H1 (cell line): Measurements from ENCODE around the gene CELF2. TPM values are rescaled to one million over a fixed set of nuclear protein-coding genes. Genes with fewer than 3 reads are reported as not detected.

ENCODE experiments used
- CTCF ChIA-PET: fragments of 300-600 bp; sonication (Branson Sonifier 250); formaldehyde crosslinking; loops from one replicate; lab custom pipeline; 2021; ENCODE audit not compliant: partially characterized antibody; lab: Charles Lee
- POLR2A ChIA-PET: fragments of 300-600 bp; sonication (Branson Sonifier 250); formaldehyde crosslinking; loops from one replicate; lab custom pipeline; 2021; ENCODE audit warnings: inconsistent platforms; ENCODE audit not compliant: partially characterized antibody; lab: Charles Lee
- DNase-seq, 2 experiments: peaks; one replicate each; pipeline versions ENCODE4 v3.0.0 to v3.0.0-alpha.2; 2010 to 2022; ENCODE audit warnings: low spot score in 2 of 2, low read depth in 1 of 2, mixed read lengths in 1 of 2
- FAIRE-seq: peaks from 2 replicates; lab custom pipeline; 2011; peaks lifted over from hg19 to GRCh38; lab: Jason Lieb, UNC
- H2AFZ ChIP-seq: 2 replicates; pipeline ENCODE4 v1.8.1; 2012; ENCODE audit warnings: low read length, inconsistent platforms
- H2AK5ac ChIP-seq: 2 replicates; pipeline ENCODE4 v1.6.1; 2013; ENCODE audit warnings: low read depth, low read length
- H2BK120ac ChIP-seq: replicated peaks from 2 replicates; pipeline ENCODE3; 2013; ENCODE audit warnings: low read depth, low read length, inconsistent platforms
- H2BK12ac ChIP-seq: 2 replicates; pipeline ENCODE4 v1.6.1; 2013; ENCODE audit warnings: low read depth, low read length
- H2BK15ac ChIP-seq: 2 replicates; pipeline ENCODE4 v1.6.1; 2013; ENCODE audit warnings: low read length
- H2BK20ac ChIP-seq: 2 replicates; pipeline ENCODE4 v1.6.1; 2013; ENCODE audit warnings: low read length
- H2BK5ac ChIP-seq: 2 replicates; pipeline ENCODE4 v1.6.1; 2013; ENCODE audit warnings: low read depth, low read length
- H3K14ac ChIP-seq: 2 replicates; pipeline ENCODE4 v1.6.1; 2013; ENCODE audit warnings: inconsistent platforms; ENCODE audit not compliant: insufficient read length
- H3K18ac ChIP-seq: 2 replicates; pipeline ENCODE4 v1.6.1; 2013; ENCODE audit warnings: low read length; ENCODE audit errors: extremely low read depth
- H3K23ac ChIP-seq: 2 replicates; pipeline ENCODE4 v1.6.1; 2013; ENCODE audit warnings: inconsistent platforms; ENCODE audit not compliant: insufficient read length
- H3K23me2 ChIP-seq: 2 replicates; pipeline ENCODE4 v1.6.1; 2013; ENCODE audit warnings: low read depth, low read length
- H3K27ac ChIP-seq: 2 replicates; pipeline ENCODE4 v1.6.1; 2011; ENCODE audit warnings: low read depth, low read length, inconsistent platforms
- H3K27me3 ChIP-seq, 4 experiments: replicated peaks in 1 of 4; 1 replicate in 1 of 4; 2 replicates in 3 of 4; pipeline versions ENCODE4 v1.6.1 to v1.8.1; 2011 to 2013; ENCODE audit warnings: low read length in 3 of 4, mild to moderate bottlenecking in 3 of 4, inconsistent platforms in 2 of 4, mixed read lengths in 2 of 4, moderate library complexity in 1 of 4; ENCODE audit not compliant: control insufficient read depth in 3 of 4, insufficient read depth in 3 of 4; ENCODE audit errors: extremely low read depth in 1 of 4
- H3K36me3 ChIP-seq, 4 experiments: 2 replicates each; pipeline versions ENCODE4 v1.6.1 to v1.8.1; 2011 to 2013; ENCODE audit warnings: mild to moderate bottlenecking in 4 of 4, low read length in 3 of 4, moderate library complexity in 2 of 4, control low read depth in 1 of 4, inconsistent platforms in 1 of 4; ENCODE audit not compliant: insufficient read depth in 4 of 4, control insufficient read depth in 2 of 4
- H3K4ac ChIP-seq: replicated peaks from 2 replicates; pipeline ENCODE3; 2013; ENCODE audit warnings: low read length, low read depth, mixed read lengths, inconsistent platforms; ENCODE audit not compliant: insufficient read length
- H3K4me1 ChIP-seq, 4 experiments: replicated peaks in 1 of 4; 1 replicate in 1 of 4; 2 replicates in 3 of 4; pipeline versions ENCODE4 v1.6.1 to v1.8.1; 2011 to 2013; ENCODE audit warnings: low read length in 3 of 4, inconsistent platforms in 2 of 4, mixed read lengths in 1 of 4; ENCODE audit not compliant: insufficient read depth in 4 of 4, control insufficient read depth in 3 of 4
- H3K4me2 ChIP-seq, 2 experiments: 2 replicates each; pipeline versions ENCODE4 v1.6.1 to v1.8.1; 2011 to 2013; ENCODE audit warnings: low read depth in 2 of 2, low read length in 2 of 2, control low read depth in 1 of 2, inconsistent platforms in 1 of 2, mild to moderate bottlenecking in 1 of 2; ENCODE audit not compliant: insufficient read depth in 1 of 2
- H3K4me3 ChIP-seq, 4 experiments: fragments of 200-600, 300-600 bp in 1 of 4; sonication (generic), shearing (Covaris generic), sonication (Bioruptor Twin) in 1 of 4; 2 replicates each; pipeline versions ENCODE4 v1.5.1 to v1.8.1; 2011 to 2016; ENCODE audit warnings: low read length in 4 of 4, low read depth in 3 of 4, control low read depth in 2 of 4, inconsistent platforms in 2 of 4, mild to moderate bottlenecking in 2 of 4, mixed read lengths in 1 of 4, moderate library complexity in 1 of 4; ENCODE audit not compliant: insufficient read depth in 2 of 4; ENCODE audit errors: extremely low read depth in 1 of 4
- H3K56ac ChIP-seq: replicated peaks from 2 replicates; pipeline ENCODE3; 2013; ENCODE audit warnings: low read depth, mild to moderate bottlenecking, mixed read lengths, low read length, inconsistent platforms; ENCODE audit not compliant: insufficient read length
- H3K79me1 ChIP-seq: 2 replicates; pipeline ENCODE4 v1.6.1; 2013; ENCODE audit warnings: low read depth, low read length, control low read depth
- H3K79me2 ChIP-seq, 2 experiments: 2 replicates each; pipeline versions ENCODE4 v1.6.1 to v1.8.1; 2012 to 2013; ENCODE audit warnings: low read length in 2 of 2, mild to moderate bottlenecking in 2 of 2, inconsistent platforms in 1 of 2; ENCODE audit not compliant: insufficient read depth in 2 of 2, control insufficient read depth in 1 of 2
- H3K9ac ChIP-seq, 4 experiments: replicated peaks in 1 of 4; 1 replicate in 1 of 4; 2 replicates in 3 of 4; pipeline versions ENCODE4 v1.6.1 to v1.8.1; 2011 to 2013; ENCODE audit warnings: low read depth in 3 of 4, low read length in 3 of 4, control low read depth in 2 of 4, mild to moderate bottlenecking in 2 of 4, moderate library complexity in 2 of 4, inconsistent platforms in 1 of 4; ENCODE audit errors: extremely low read depth in 1 of 4
- H3K9me3 ChIP-seq, 2 experiments: 2 replicates each; pipeline versions ENCODE4 v1.6.1 to v1.8.1; 2012 to 2013; ENCODE audit warnings: mild to moderate bottlenecking in 2 of 2, moderate library complexity in 2 of 2, control low read depth in 1 of 2, inconsistent platforms in 1 of 2, low read depth in 1 of 2, low read length in 1 of 2, mixed read lengths in 1 of 2; ENCODE audit not compliant: insufficient read depth in 2 of 2
- H4K20me1 ChIP-seq, 2 experiments: replicated peaks in 1 of 2; 2 replicates each; pipeline versions ENCODE3 to v1.8.1; 2011 to 2013; ENCODE audit warnings: inconsistent platforms in 2 of 2, low read length in 2 of 2, mild to moderate bottlenecking in 1 of 2; ENCODE audit not compliant: insufficient read depth in 2 of 2, control insufficient read depth in 1 of 2
- H4K5ac ChIP-seq: 2 replicates; pipeline ENCODE4 v1.6.1; 2013; ENCODE audit warnings: low read length, low read depth, mixed read lengths, inconsistent platforms; ENCODE audit not compliant: insufficient read length
- H4K8ac ChIP-seq: 2 replicates; pipeline ENCODE4 v1.8.0; 2013; ENCODE audit warnings: mild to moderate bottlenecking, moderate library complexity, low read length, inconsistent platforms; ENCODE audit not compliant: insufficient read depth; ENCODE audit errors: extremely low read depth
- H4K91ac ChIP-seq: replicated peaks from 2 replicates; pipeline ENCODE3; 2013; ENCODE audit warnings: low read length, mixed read lengths, inconsistent platforms; ENCODE audit not compliant: insufficient read length
- ASH2L ChIP-seq: fragments of 200-600, 300-600 bp; sonication (generic); IDR thresholded peaks from one replicate; pipeline ENCODE4 v1.7.1; 2017; ENCODE audit warnings: low read length
- EP300 ChIP-seq, 2 experiments: IDR thresholded peaks; 1 replicate in 1 of 2; 2 replicates in 1 of 2; pipeline ENCODE4 v1.6.1; 2011 to 2012; ENCODE audit warnings: low read depth in 2 of 2, low read length in 2 of 2, mild to moderate bottlenecking in 2 of 2, borderline replicate concordance in 1 of 2, inconsistent platforms in 1 of 2, moderate library complexity in 1 of 2
- HDAC6 ChIP-seq: IDR thresholded peaks from one replicate; pipeline ENCODE4 v1.7.1; 2012; ENCODE audit warnings: low read depth, mild to moderate bottlenecking, inconsistent platforms, low read length, moderate library complexity
- KDM5A ChIP-seq: fragments of 200-600 bp; IDR thresholded peaks from 2 replicates; pipeline ENCODE4 v1.7.1; 2012; ENCODE audit warnings: mild to moderate bottlenecking, low read length, inconsistent platforms, mixed read lengths
- NANOG ChIP-seq: IDR thresholded peaks from 2 replicates; pipeline ENCODE4 v1.6.1; 2011; ENCODE audit warnings: low read length, low read depth, mild to moderate bottlenecking, inconsistent platforms; ENCODE audit not compliant: insufficient read depth, poor library complexity, severe bottlenecking
- NRF1 ChIP-seq: IDR thresholded peaks from 2 replicates; pipeline ENCODE4 v1.6.1; 2011; ENCODE audit warnings: mild to moderate bottlenecking, low read depth, low read length, improper control_type of control experiment
- PHF8 ChIP-seq: fragments of 200-600 bp; sonication (generic); conservative IDR thresholded peaks from 2 replicates; pipeline ENCODE4 v1.7.1; 2012; ENCODE audit warnings: low read depth, mild to moderate bottlenecking, inconsistent platforms, low read length, moderate library complexity
- RBBP5 ChIP-seq: IDR thresholded peaks from 2 replicates; pipeline ENCODE4 v1.7.1; 2012; ENCODE audit warnings: low read depth, mild to moderate bottlenecking, inconsistent platforms, low read length, moderate library complexity, borderline replicate concordance
- SAP30 ChIP-seq: fragments of 300-600 bp; sonication (generic); IDR thresholded peaks from 2 replicates; pipeline ENCODE4 v1.7.1; 2012; ENCODE audit warnings: low read length, moderate library complexity, mild to moderate bottlenecking, inconsistent platforms; ENCODE audit not compliant: insufficient read depth, insufficient replicate concordance
- SUZ12 ChIP-seq: fragments of 200-600 bp; sonication (generic); IDR thresholded peaks from 2 replicates; pipeline ENCODE4 v1.6.1; 2012; ENCODE audit warnings: mild to moderate bottlenecking, inconsistent platforms, low read length, moderate library complexity, mixed read lengths
- TBP ChIP-seq: IDR thresholded peaks from 2 replicates; pipeline ENCODE4 v1.6.1; 2011; ENCODE audit warnings: low read depth, low read length, improper control_type of control experiment
- TCF12 ChIP-seq: IDR thresholded peaks from 2 replicates; pipeline ENCODE4 v1.6.1; 2011; ENCODE audit warnings: low read depth, mild to moderate bottlenecking, low read length
- WGBS, 2 experiments: shearing (Covaris generic) in 1 of 2; methylation state at CpG; one replicate each; pipeline versions ENCODE4 v1.1.6 to v1.1.7; 2013 to 2015; ENCODE audit warnings: low lambda C conversion rate in 2 of 2, mixed read lengths in 2 of 2, inconsistent platforms in 1 of 2, low coverage in 1 of 2, missing lambda C conversion rate in 1 of 2; ENCODE audit not compliant: insufficient replicate concordance in 2 of 2, insufficient coverage in 1 of 2, insufficient read length in 1 of 2; ENCODE audit errors: extremely low coverage in 1 of 2, missing lambda C conversion rate in 1 of 2; 5-methylcytosine and 5-hydroxymethylcytosine counted together
- polyA plus RNA-seq, 7 experiments: library from polyadenylated mRNA; depleted of rRNA in 3 of 7; stranded (reverse) in 5 of 7; unstranded in 2 of 7; fragments of >200 nt in 5 of 7; fragments of 200-250 nt in 2 of 7; gene quantifications; 1 replicate in 5 of 7; 2 replicates in 1 of 7; 4 replicates in 1 of 7; pipeline versions ENCODE4 v1.2.1 to v1.2.3, GENCODE V29; 2011 to 2013; ENCODE audit warnings: missing spikeins in 2 of 7, mixed read lengths in 2 of 7
- total RNA-seq: library from RNA; stranded (reverse); fragmentation: NEBNext Ultra II Directional; extraction: Animal tissue kit (Norgen Biotek cat#: 25700); gene quantifications from 2 replicates; pipeline ENCODE4 v1.2.1, GENCODE V29; 2021

Gene CELF2
- total and polyA plus RNA-seq, 2 of the 8 experiments (the other 6 are each of a cell fraction or from before 2014, with no cell fraction given): 18.3 to 22.7 TPM

- Histone ChIP-seq H2BK20ac (no peak overlapping the region), H3K4me2 (no peak overlapping the region), H3K14ac (no peak overlapping the region), H4K5ac (no peak overlapping the region), H2BK120ac (no peak overlapping the region), H3K27me3 (peaks cover 0 to 1% (median 0%) of the 10 kb centered on the region in 4 experiments; a peak in 1 of 7 replicates), H3K4me3 (no peak overlapping the region), H3K23ac (no peak overlapping the region), H3K56ac (no peak overlapping the region), H3K4me1 (no peaks in the 10 kb centered on the region), H3K27ac (no peak overlapping the region), H2BK12ac (no peak overlapping the region), H4K20me1 (no peaks in the 10 kb centered on the region), H4K91ac (no peak overlapping the region), H3K79me1 (0 out of 2 replicates have a peak, but pooled peaks cover 1% of the 10 kb centered on the region), H3K79me2 (no peaks in the 10 kb centered on the region), H2BK15ac (no peak overlapping the region), H3K9me3 (no peaks in the 10 kb centered on the region), H3K9ac (no peak overlapping the region), H3K4ac (no peak overlapping the region), H3K18ac (no peak overlapping the region), H4K8ac (no peak overlapping the region), H2BK5ac (no peak overlapping the region), H3K23me2 (no peaks in the 10 kb centered on the region), H3K36me3 (no peaks in the 10 kb centered on the region; a peak in 1 of 8 replicates), H2AK5ac (no peak overlapping the region), H2AFZ (no peak overlapping the region)
- no peak for DNase-seq
- ChIA-PET POLR2A (interaction anchor here (1.2 to 1.3 kb wide), 2 partner anchors 9 to 12 kb away, joined by 4 read pairs; no protein-coding TSS in a partner anchor), CTCF (interaction anchor here (0.9 to 1.8 kb wide), 5 partner anchors 9 to 187 kb away, joined by 3 to 5 read pairs (median 4); no protein-coding TSS in a partner anchor)
- FAIRE-seq: no peak
- TF ChIP-seq NANOG: no peak
- no peak for TF ChIP-seq NRF1
- no peak for TF ChIP-seq ASH2L
- no peak for TF ChIP-seq SUZ12
- TF ChIP-seq EP300 (IDR thresholded peaks at IDR 0.05; ENCODE audit: borderline replicate concordance in 1 of 2, low read depth in 2 of 2, low read length in 2 of 2): no peak
- no peak for TF ChIP-seq TBP
- no peak for TF ChIP-seq SAP30
- TF ChIP-seq KDM5A: no peak
- TF ChIP-seq TCF12: no peak
- TF ChIP-seq RBBP5: no peak
- no peak for TF ChIP-seq HDAC6
- TF ChIP-seq PHF8: no peak
- 92% methylated on average over 6 of the region's 6 CpGs; no CpG with 5 or more reads in 1 of the 2 experiments for WGBS, 2 experiments
Measured at GRCh38 chr10:11083051-11083450, 65.4 kb downstream of the CELF2 start.
